HG03159 (cell line): ENCODE results near the gene GABRR2.

Source experiments
- ATAC-seq: cut with Tn5 transposase; IDR thresholded peaks from one replicate; pipeline ENCODE4 v1.9.1; 2021; ENCODE audit warnings: mild to moderate bottlenecking, moderate library complexity; ENCODE audit not compliant: unreplicated experiment

Gene GABRR2

DNA sequence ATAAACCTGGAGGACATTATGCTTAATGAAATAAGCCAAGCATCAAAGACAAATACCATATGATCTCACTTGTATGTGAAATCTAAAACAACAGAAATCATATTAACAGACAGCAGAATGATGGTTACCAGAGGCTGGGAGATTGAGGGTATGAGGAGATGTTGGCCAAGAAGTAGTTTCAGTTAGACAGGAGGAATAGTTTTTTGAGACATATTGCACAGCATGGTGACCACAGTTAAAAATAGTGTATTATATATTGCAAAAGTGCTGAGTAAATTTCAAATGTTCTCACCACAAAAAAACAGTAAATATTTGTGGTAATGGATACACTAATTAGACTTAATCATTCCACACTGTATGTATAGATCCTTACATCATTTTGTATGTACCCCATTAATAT, 99.7 kb downstream of the GABRR2 start:
- ATAC-seq = no peak

DNA sequence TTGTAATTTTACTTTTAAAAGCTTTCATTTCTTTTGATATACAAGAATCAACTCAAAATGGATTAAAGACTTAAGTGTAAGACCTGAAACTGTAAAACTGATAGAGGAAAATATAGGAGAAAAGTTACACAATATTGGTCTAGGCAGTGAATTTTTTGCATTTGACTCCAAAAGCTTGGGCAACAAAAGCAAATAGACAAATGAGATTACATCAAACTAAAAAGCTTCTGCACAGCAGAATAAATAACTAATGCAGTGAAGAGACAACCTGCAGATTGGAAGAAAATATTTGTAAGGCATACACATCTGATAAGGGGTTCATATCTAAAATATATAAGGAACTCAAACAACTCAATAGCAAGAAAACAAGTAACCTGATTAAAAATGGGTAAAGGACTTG, 100.9 kb downstream of the GABRR2 start:
- ATAC-seq = no peak

DNA sequence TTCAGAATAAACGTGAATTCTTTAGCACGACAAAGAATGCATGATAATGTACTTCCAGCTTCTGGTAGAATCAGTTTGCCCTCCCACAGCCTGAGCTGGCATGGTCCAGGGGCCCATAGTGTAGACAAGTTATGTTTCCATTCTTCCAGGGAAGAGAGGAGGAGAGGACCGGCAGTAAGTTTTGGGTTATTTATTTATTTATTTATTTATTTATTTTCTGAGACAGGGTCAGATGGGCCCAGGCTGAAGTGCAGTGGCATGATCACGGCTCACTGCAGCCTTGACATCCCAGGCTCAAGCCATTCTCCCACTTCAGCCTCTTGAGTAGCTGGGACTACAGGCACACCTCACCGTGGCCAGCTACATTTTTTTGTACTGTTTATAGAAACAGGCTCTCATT, 102.6 kb downstream of the GABRR2 start:
- no peak for ATAC-seq

DNA sequence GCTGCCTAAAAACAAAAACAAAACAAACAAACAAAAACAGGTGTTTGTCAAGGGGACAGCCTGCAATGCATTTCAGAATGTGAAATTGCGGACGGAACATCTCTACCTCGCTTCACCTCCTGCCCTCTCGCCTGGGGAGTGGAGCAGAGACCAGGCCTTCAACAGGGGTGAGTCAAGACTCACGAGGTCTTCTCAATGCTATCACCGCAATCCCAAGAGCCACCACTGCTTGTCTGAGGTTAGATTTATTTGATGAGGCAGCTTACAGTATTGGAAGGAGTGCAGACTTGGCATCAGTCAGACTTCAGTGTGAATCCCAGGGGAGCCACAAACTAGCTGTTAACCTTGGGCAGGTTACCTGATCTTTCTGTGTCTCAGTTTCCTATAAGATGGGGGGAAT, 105.6 kb downstream of the GABRR2 start:
- no peak for ATAC-seq

DNA sequence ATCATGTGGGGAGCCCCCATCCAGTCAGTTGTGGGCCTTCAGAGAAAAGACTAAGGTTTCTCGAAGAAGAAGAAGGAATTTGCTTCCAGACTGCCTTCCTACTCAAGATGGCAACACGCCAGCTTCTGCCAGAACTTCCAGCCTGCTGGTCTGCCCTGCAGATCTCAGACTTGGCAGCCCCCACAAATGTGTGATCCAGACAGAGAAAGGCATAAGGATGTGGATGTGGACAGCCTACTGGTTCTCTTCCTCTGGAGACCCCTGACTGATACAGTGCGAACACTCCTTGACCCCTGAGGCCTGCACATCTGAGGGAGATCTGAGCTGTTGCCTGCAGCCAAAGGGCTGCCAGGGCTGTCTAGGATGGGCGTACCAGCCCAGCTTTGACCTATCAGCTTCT, 106.5 kb downstream of the GABRR2 start:
- no peak for ATAC-seq
